Cardiac muscle cell (in vitro differentiated cells and primary cell): ENCODE results near the gene TMEM132C. TPM values are rescaled to one million over a fixed set of nuclear protein-coding genes. Genes with fewer than 3 reads are reported as not detected.

Source experiments
- DNase-seq, 2 donors: peaks; one replicate each; pipeline versions ENCODE4 v3.0.0 to v3.0.0-alpha.2; 2010 to 2017; ENCODE audit warnings: low read depth in 1 of 2, low spot score in 1 of 2
- H3K27ac ChIP-seq: fragments of 200-600 bp; sonication (generic); 2 replicates; pipeline ENCODE4 v1.5.1; 2016
- H3K27me3 ChIP-seq: fragments of 200-600 bp; sonication (generic); 2 replicates; pipeline ENCODE4 v1.6.0; 2016; ENCODE audit warnings: control low read depth
- H3K36me3 ChIP-seq: fragments of 200-600 bp; sonication (generic); 2 replicates; pipeline ENCODE4 v1.5.1; 2016; ENCODE audit warnings: control low read depth
- H3K4me1 ChIP-seq: fragments of 200-600 bp; sonication (generic); 2 replicates; pipeline ENCODE4 v1.8.1; 2017; ENCODE audit warnings: low read depth, mild to moderate bottlenecking, mixed run types
- H3K4me3 ChIP-seq: fragments of 200-600 bp; sonication (generic); 2 replicates; pipeline ENCODE4 v1.5.1; 2016; ENCODE audit warnings: mild to moderate bottlenecking
- H3K9me3 ChIP-seq: fragments of 200-600 bp; sonication (generic); 2 replicates; pipeline ENCODE4 v1.5.1; 2017; ENCODE audit warnings: low read depth, mild to moderate bottlenecking, control low read depth
- polyA plus RNA-seq: library from polyadenylated mRNA; unstranded; fragments of >200 nt; fragmentation: Nextera tagmentation; extraction: Ambion mirVana; gene quantifications from 2 replicates; pipeline ENCODE4 v1.2.1, GENCODE V29; 2016
- total RNA-seq: library from RNA; depleted of rRNA; stranded (reverse); fragments of >200 nt; gene quantifications from 2 replicates; pipeline ENCODE4 v1.2.3, GENCODE V29; 2016
- TF ChIP-seq, protein P1 (sequence below): IDR thresholded peaks from 2 replicates; pipeline ENCODE4 v1.5.1; 2012; ENCODE audit warnings: low read depth, mild to moderate bottlenecking, low read length

TMEM132C gene
- total and polyA plus RNA-seq, 2 experiments from 2014 or later = 1.8 to 2.5 TPM

DNA sequence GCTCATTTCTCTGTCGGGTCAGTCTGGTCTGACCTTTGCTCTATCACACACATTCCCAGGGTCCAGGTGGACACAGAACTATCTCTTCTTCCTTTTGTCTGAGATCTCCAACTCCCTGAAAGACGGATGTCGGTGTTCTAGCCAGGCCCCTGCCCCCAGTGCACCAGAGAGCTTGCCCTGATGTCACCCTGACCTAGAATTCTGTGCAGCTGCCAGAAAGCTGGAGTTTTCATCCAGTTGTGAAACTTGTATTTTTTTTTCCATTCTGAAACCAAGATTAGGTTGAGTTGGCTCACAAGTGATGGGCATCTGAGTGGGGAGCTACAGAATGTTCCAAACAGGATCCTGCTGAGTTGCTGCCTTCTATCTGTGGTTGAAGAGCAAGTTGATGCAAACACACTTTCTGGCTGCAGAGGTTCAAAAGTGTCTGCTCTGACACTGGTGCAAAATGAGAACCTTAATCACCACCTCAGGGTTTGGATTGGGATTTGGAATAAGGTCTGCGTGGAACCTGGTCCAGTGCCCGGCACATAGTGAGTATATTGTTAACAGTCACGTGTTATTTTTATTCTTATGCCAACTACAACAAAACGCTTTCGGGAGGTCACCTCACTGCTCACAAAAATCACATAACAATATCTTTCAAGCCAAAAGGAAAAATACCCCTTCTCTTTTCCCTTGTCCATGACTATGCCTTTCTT lies 345.3 kb downstream of the TMEM132C start:
- Histone ChIP-seq H3K27ac (no peak overlapping the region), H3K4me3 (no peak overlapping the region), H3K36me3 (no peaks in the 10 kb centered on the region), H3K27me3 (no peaks in the 10 kb centered on the region), H3K4me1 (no peaks in the 10 kb centered on the region), H3K9me3 (no peaks in the 10 kb centered on the region)
- no peak for DNase-seq
- TF ChIP-seq, protein P1, sequence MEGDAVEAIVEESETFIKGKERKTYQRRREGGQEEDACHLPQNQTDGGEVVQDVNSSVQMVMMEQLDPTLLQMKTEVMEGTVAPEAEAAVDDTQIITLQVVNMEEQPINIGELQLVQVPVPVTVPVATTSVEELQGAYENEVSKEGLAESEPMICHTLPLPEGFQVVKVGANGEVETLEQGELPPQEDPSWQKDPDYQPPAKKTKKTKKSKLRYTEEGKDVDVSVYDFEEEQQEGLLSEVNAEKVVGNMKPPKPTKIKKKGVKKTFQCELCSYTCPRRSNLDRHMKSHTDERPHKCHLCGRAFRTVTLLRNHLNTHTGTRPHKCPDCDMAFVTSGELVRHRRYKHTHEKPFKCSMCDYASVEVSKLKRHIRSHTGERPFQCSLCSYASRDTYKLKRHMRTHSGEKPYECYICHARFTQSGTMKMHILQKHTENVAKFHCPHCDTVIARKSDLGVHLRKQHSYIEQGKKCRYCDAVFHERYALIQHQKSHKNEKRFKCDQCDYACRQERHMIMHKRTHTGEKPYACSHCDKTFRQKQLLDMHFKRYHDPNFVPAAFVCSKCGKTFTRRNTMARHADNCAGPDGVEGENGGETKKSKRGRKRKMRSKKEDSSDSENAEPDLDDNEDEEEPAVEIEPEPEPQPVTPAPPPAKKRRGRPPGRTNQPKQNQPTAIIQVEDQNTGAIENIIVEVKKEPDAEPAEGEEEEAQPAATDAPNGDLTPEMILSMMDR = no peak

DNA sequence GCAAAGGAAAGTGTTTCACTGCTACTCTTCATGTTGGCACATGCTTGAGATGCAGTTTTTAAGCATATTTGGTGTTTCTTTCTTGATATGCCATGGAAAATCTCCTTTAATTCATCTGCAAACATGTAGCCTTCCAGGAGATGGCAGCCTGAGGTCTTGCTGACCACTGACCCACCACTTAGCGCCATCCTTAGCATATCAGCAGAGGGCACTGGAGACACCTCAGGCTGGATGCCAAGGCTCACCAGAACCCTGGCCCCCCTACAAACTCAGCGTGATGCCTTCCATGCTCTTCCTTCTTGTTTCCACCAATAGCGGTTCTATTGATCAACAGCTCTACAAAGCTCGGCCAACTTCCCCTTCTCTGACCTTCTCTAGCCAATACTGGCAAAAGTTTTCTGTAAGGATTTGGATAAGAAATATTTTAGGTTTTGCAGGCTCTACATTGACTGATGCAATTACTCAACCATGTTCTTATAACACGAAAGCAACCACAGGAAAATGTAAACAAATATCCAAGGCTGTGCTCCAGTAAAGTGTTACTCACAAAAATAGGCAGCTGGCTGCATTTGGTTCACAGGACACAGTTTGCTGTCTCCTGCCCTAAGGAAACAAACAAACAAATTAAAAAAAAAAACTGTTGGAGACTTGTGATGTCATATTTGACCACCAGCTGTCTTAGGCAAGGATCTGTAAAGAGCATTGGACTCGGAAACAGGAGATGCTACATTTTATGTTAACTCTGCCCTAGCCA lies 347.0 kb downstream of the TMEM132C start:
- no peaks in the 10 kb centered on the region for H3K9me3 ChIP-seq
- no peaks in the 10 kb centered on the region for H3K4me1 ChIP-seq
- no peak for DNase-seq
- no peak overlapping the region for H3K27ac ChIP-seq
- no peaks in the 10 kb centered on the region for H3K36me3 ChIP-seq
- H3K27me3 ChIP-seq = no peaks in the 10 kb centered on the region
- TF ChIP-seq, protein P1 = no peak
- H3K4me3 ChIP-seq = no peak overlapping the region

DNA sequence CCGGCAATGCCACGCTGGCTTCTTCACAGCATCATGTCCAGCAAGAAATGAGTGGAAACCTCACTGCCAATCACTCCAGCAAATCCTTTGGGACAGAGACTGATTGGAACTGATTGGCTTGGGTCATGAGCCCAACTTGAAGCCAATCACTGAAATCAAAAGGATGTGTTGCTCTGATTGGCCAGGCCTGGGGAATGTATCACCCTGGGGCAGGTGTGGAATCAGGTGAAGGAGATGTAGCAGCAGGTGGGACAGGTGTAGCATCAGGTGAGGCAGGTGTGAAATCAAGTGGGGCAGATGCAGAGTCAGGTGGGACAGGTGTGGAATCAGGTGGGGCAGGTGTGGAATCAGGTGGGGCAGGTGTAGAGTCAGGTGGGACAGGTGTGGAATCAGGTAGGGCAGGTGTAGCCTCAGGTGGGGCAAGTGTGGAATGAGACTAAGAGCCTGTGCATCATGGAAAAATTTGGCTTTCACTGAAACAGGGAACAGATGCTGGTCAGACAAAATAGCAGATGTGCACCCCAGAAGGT lies 350.4 kb downstream of the TMEM132C start:
- Histone ChIP-seq H3K4me3 (no peak overlapping the region), H3K27ac (no peak overlapping the region), H3K36me3 (no peaks in the 10 kb centered on the region), H3K4me1 (no peaks in the 10 kb centered on the region), H3K27me3 (no peaks in the 10 kb centered on the region), H3K9me3 (no peaks in the 10 kb centered on the region)
- DNase-seq = no peak
- TF ChIP-seq, protein P1 = no peak

DNA sequence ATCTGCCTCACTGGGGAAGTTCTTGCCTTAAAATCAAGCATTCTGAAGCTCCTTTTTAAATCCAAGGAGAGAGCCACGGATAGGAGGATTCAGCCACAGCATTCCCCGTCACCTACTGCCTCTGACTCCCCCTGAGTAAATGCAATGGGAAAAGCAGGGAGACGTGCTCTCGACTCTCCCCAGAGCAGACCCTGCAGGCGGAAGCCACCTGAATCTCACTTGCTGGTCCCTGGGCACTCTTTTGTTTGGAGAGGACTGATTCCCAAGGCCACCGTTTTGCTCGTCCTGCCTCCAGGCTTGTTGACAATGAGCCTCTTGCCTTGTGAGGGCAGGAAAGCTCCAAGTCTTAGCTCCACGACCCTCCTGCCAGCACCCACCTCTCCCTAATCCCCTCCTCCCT lies 352.3 kb downstream of the TMEM132C start:
- no peak overlapping the region for H3K27ac ChIP-seq
- H3K9me3 ChIP-seq = no peaks in the 10 kb centered on the region
- no peaks in the 10 kb centered on the region for H3K27me3 ChIP-seq
- H3K36me3 ChIP-seq = no peaks in the 10 kb centered on the region
- no peak for DNase-seq
- TF ChIP-seq, protein P1 = no peak
- H3K4me3 ChIP-seq = no peak overlapping the region
- H3K4me1 ChIP-seq = no peaks in the 10 kb centered on the region

DNA sequence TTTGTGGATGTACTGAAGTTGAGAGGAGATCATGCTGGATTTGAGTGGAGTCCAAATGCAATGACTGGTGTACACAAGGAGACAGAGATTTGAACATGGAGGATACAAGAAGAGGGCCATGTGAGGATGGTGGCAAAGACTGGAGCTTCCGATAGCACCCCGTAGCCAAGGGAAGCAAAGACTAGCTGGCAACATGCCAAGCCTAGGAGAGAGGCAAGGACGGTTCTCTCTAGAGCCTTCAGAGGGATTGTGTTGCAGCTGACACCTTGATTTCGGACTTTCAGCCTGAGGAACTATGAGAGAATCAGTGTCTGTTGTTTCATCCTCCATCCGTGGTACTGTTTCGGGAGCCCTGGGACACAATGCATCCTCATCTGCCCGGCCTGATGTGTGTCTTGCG lies 354.3 kb downstream of the TMEM132C start:
- Histone ChIP-seq H3K4me1 (no peaks in the 10 kb centered on the region), H3K36me3 (no peaks in the 10 kb centered on the region)
- TF ChIP-seq, protein P1 = no peak

More for the DNA sequence above, 354.3 kb downstream of the TMEM132C start:
- Histone ChIP-seq H3K9me3 (no peaks in the 10 kb centered on the region), H3K4me3 (no peak overlapping the region), H3K27me3 (no peaks in the 10 kb centered on the region), H3K27ac (no peak overlapping the region)
- DNase-seq = no peak
